AG20443 (cell line): ENCODE data around the gene SPEF2.
A peak's percentile ranks its signal among the peaks of the same experiment; 100 is the strongest.

Experiments
- DNase-seq: peaks from one replicate; pipeline ENCODE4 v3.0.0; 2012; ENCODE audit warnings: low spot score, mixed read lengths

Gene SPEF2

GRCh38 chr5:35856765-35857351 is 239.2 kb downstream of the SPEF2 start, which contains the start of gene IL7R:
TSS of gene IL7R (plus strand) at chr5:35856891. CDS start at chr5:35856978, 87 bp downstream.
- DNase-seq = no peak

- peak; percentile 56 for DNase-seq
These were observed 240.0 kb downstream of the SPEF2 start for GRCh38 chr5:35857606-35858205.

- DNase-seq = peak; percentile 53
These were observed 241.5 kb downstream of the SPEF2 start for GRCh38 chr5:35859101-35859661.

GRCh38 chr5:35860686-35861085 is 243.0 kb downstream of the SPEF2 start:
- DNase-seq = peak; percentile 29

- no peak for DNase-seq
These were observed 244.1 kb downstream of the SPEF2 start for GRCh38 chr5:35861718-35862117.

GRCh38 chr5:35862126-35862525 is 244.5 kb downstream of the SPEF2 start:
- no peak for DNase-seq

GRCh38 chr5:35863159-35863558 is 245.5 kb downstream of the SPEF2 start:
- DNase-seq = no peak
